Measurements from ENCODE around the gene KCNMB4.

KCNMB4 gene

GRCh38 chr12:70469221-70469820 lies 103.2 kb downstream of the KCNMB4 start:
- DNase-seq (ENCODE audit: insufficient read length, low spot score) (no peak), FAIRE-seq (no peak)
- TF ChIP-seq POLR2A (IDR thresholded peaks at IDR 0.05; ENCODE audit: low read depth, low read length), result no peak

DNA sequence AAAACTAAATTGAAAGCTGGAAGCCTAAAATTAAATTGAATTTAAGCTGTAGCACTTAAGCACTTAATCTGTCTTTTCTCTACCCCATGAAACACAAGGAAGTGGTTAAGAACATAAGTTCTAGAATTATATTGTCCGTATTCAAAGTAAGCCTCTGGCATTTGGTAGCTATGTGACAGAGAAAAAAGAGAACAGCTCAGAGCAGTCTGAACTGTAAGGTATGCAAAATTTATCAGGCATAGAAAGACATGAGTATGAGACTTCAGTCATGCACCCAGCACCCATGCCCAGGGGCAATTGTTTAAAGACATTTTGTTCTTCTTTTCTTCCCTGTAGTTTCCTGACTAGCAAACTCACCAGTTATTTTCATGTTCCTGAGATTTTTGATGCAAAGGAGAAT lies 116.7 kb downstream of the KCNMB4 start:
- no peak for DNase-seq (ENCODE audit: insufficient read length, low spot score)
- no peak for TF ChIP-seq POLR2A (IDR thresholded peaks at IDR 0.05; ENCODE audit: low read depth, low read length)
- no peak for FAIRE-seq
